ENCODE data around the gene PIR. TPM values are rescaled to one million over a fixed set of nuclear protein-coding genes. Genes with fewer than 3 reads are reported as not detected.

The PIR gene
- total RNA-seq, 1 experiment from 2014 or later: 27.5 TPM

- ATAC-seq (peak; percentile 98), DNase-seq (ENCODE audit: low read depth, low spot score) (peak; percentile 89)
- Histone ChIP-seq H3K4me1 (ENCODE audit: control insufficient read depth in 1 of 2, insufficient read depth in 2 of 2, low read length in 2 of 2) (peaks cover 0 to 11% of the 10 kb centered on the region in 2 experiments; a peak in 2 of 4 replicates), H3K9me2 (ENCODE audit: insufficient read depth) (no peaks in the 10 kb centered on the region), H3K4me3 (replicated peaks in 1 of 2; ENCODE audit: low read depth in 1 of 2, low read length in 2 of 2) (peak within 1 kb of the TSS; percentile 76 to 81), H3K9ac (ENCODE audit: low read length) (peak within 1 kb of the TSS; percentile 77), H3K27me3 (ENCODE audit: insufficient read depth, low read length) (no peaks in the 10 kb centered on the region), H3K36me3 (ENCODE audit: control insufficient read depth in 1 of 2, insufficient read depth in 2 of 2, low read length in 2 of 2) (peaks cover 0 to 3% of the 10 kb centered on the region in 2 experiments; a peak in 1 of 4 replicates), H2AFZ (ENCODE audit: low read depth, low read length, poor library complexity, severe bottlenecking) (peak within 1 kb of the TSS; percentile 88), H3K4me2 (ENCODE audit: low read length) (peak within 1 kb of the TSS; percentile 86), H3K9me3 (ENCODE audit: control insufficient read depth in 1 of 2, insufficient read depth in 1 of 2, low read depth in 1 of 2, low read length in 2 of 2) (no peaks in the 10 kb centered on the region), H3K27ac (ENCODE audit: low read depth, low read length) (no peak within 1 kb of the TSS; the same call in 1 of the 2 replicates), H3K79me2 (ENCODE audit: insufficient read depth, low read length) (peaks cover 15% of the 10 kb centered on the region), H4K20me1 (ENCODE audit: insufficient read depth) (no peaks in the 10 kb centered on the region)
- TF ChIP-seq ZBTB33 (IDR thresholded peaks at IDR 0.05; ENCODE audit: extremely low read depth, insufficient replicate concordance, low read length): no peak
- TF ChIP-seq POLR2AphosphoS5 (IDR thresholded peaks at IDR 0.05; ENCODE audit: low read depth, low read length): peak; percentile 77
- no peak for TF ChIP-seq TCF7L2 (IDR thresholded peaks at IDR 0.05; ENCODE audit: borderline replicate concordance, extremely low read depth, insufficient read depth, insufficient read length)
- TF ChIP-seq SIN3A (IDR thresholded peaks at IDR 0.05; ENCODE audit: low read depth): peak; percentile 74
- TF ChIP-seq, protein P1, sequence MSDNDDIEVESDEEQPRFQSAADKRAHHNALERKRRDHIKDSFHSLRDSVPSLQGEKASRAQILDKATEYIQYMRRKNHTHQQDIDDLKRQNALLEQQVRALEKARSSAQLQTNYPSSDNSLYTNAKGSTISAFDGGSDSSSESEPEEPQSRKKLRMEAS (IDR thresholded peaks at IDR 0.05): peak; percentile 29; the same call in 1 of the 2 replicates
- peak; percentile 20; the same call in 1 of the 2 replicates for TF ChIP-seq ELF1 (IDR thresholded peaks at IDR 0.05; ENCODE audit: borderline replicate concordance, low read depth)
- TF ChIP-seq EZH2 (IDR thresholded peaks at IDR 0.05): no peak
- TF ChIP-seq SP1 (IDR thresholded peaks at IDR 0.05; ENCODE audit: low read depth): peak; percentile 75
- TF ChIP-seq YY1 (IDR thresholded peaks at IDR 0.05; ENCODE audit: extremely low read depth, insufficient replicate concordance, low read depth, low read length): peak; percentile 82
- ChIA-PET CTCF (no interaction called here), POLR2A (no interaction called here), RAD21 (ENCODE audit: low non-redundant PET in 1 of 2, low total read pairs in 2 of 2, uncharacterized antibody in 2 of 2, unreplicated experiment in 2 of 2) (no interaction called here)
- TSS peak; percentile 80 for BruUV-seq (replicated peaks)
- intact Hi-C loops (cut with micrococcal nuclease): no loop called here
These were observed 157.8 kb downstream of the PIR start, which contains the start of gene PIGA for GRCh38 chrX:15335135-15336022. Gene PIGA (minus strand): TSS chrX:15335523. CDS start chrX:15331930, 3,593 bp downstream.

Other genes starting within 250 kb of the PIR start
- gene ASB9, start 223.2 kb downstream of the PIR start, total RNA-seq (2021; ENCODE audit: unreplicated experiment): 2.9 TPM
- not detected for gene ASB11, start 177.7 kb downstream of the PIR start, total RNA-seq (2021; ENCODE audit: unreplicated experiment)
- gene PIGA, start 157.8 kb downstream of the PIR start, total RNA-seq (2021; ENCODE audit: unreplicated experiment): 12.7 TPM
- gene VEGFD, start 108.9 kb downstream of the PIR start, total RNA-seq (2021; ENCODE audit: unreplicated experiment): 0.37 TPM
- not detected for gene BMX, start 7.5 kb upstream of the PIR start, total RNA-seq (2021; ENCODE audit: unreplicated experiment)
- not detected for gene ACE2, start 107.6 kb upstream of the PIR start, total RNA-seq (2021; ENCODE audit: unreplicated experiment)
- gene CLTRN, start 171.5 kb upstream of the PIR start, total RNA-seq (2021; ENCODE audit: unreplicated experiment): 0.25 TPM
- 5.5 TPM for gene CA5B, start 244.9 kb upstream of the PIR start, total RNA-seq (2021; ENCODE audit: unreplicated experiment)

Measured in HCT116 (cell line).